ENCODE data around the gene MROH2A.

Gene MROH2A

GRCh38 chr2:233761040-233761769, 16.9 kb upstream of the MROH2A start:
- no peak for DNase-seq (ENCODE audit: low read depth)

GRCh38 chr2:233764264-233764663, 13.9 kb upstream of the MROH2A start:
- DNase-seq (ENCODE audit: low read depth) = no peak

GRCh38 chr2:233764761-233765160, 13.4 kb upstream of the MROH2A start:
- DNase-seq (ENCODE audit: low read depth) = no peak

- no peak for DNase-seq (ENCODE audit: low read depth)
These were observed 11.7 kb upstream of the MROH2A start for GRCh38 chr2:233766416-233766815.

GRCh38 chr2:233768076-233768475, 10.1 kb upstream of the MROH2A start:
- DNase-seq (ENCODE audit: low read depth) = no peak

- no peak for DNase-seq (ENCODE audit: low read depth)
These were observed 8.9 kb upstream of the MROH2A start for GRCh38 chr2:233769260-233769659.

- no peak for DNase-seq (ENCODE audit: low read depth)
These were observed 6.0 kb upstream of the MROH2A start for GRCh38 chr2:233772153-233772552.

GRCh38 chr2:233772583-233772982, 5.5 kb upstream of the MROH2A start:
- no peak for DNase-seq (ENCODE audit: low read depth)

GRCh38 chr2:233773854-233774253, 4.3 kb upstream of the MROH2A start:
- no peak for DNase-seq (ENCODE audit: low read depth)

- DNase-seq (ENCODE audit: low read depth) = no peak
These were observed 2.7 kb upstream of the MROH2A start for GRCh38 chr2:233775414-233775813.

- DNase-seq (ENCODE audit: low read depth) = no peak
These were observed 1.6 kb downstream of the MROH2A start for GRCh38 chr2:233779722-233780121.

- DNase-seq (ENCODE audit: low read depth) = no peak
These were observed 2.6 kb downstream of the MROH2A start for GRCh38 chr2:233780771-233781170.

- no peak for DNase-seq (ENCODE audit: low read depth)
These were observed 11.4 kb downstream of the MROH2A start for GRCh38 chr2:233789554-233789953.

GRCh38 chr2:233791151-233791882, 13.2 kb downstream of the MROH2A start:
- no peak for DNase-seq (ENCODE audit: low read depth)

GRCh38 chr2:233791883-233792329, 13.8 kb downstream of the MROH2A start:
- DNase-seq (ENCODE audit: low read depth) = no peak

- no peak for DNase-seq (ENCODE audit: low read depth)
These were observed 14.6 kb downstream of the MROH2A start for GRCh38 chr2:233792720-233793119.

- no peak for DNase-seq (ENCODE audit: low read depth)
These were observed 15.5 kb downstream of the MROH2A start for GRCh38 chr2:233793465-233794127.

GRCh38 chr2:233794128-233794658, 16.1 kb downstream of the MROH2A start:
- no peak for DNase-seq (ENCODE audit: low read depth)

GRCh38 chr2:233795735-233796171, 17.6 kb downstream of the MROH2A start:
- DNase-seq (ENCODE audit: low read depth) = no peak

- no peak for DNase-seq (ENCODE audit: low read depth)
These were observed 18.1 kb downstream of the MROH2A start for GRCh38 chr2:233796254-233796653.

GRCh38 chr2:233798335-233799086, 20.4 kb downstream of the MROH2A start:
- no peak for DNase-seq (ENCODE audit: low read depth)

- DNase-seq (ENCODE audit: low read depth) = no peak
These were observed 21.0 kb downstream of the MROH2A start for GRCh38 chr2:233799087-233799665.
